ENCODE results near the gene NBL1. TPM values are rescaled to one million over a fixed set of nuclear protein-coding genes. Genes with fewer than 3 reads are reported as not detected.

Gene NBL1
- total and polyA plus RNA-seq, 4 experiments from 2014 or later = 8.9 to 24.6 (median 17.4) TPM

- H3K27ac ChIP-seq (ENCODE audit: low read depth, low read length) = no peak overlapping the region
- peaks cover 1 to 5% of the 10 kb centered on the region in 2 donors for H3K27me3 Mint-ChIP-seq
- no peaks in the 10 kb centered on the region for H3K9me3 ChIP-seq (ENCODE audit: control insufficient read depth in 1 of 2, low read length in 2 of 2)
- no peak for DNase-seq
- CTCF ChIA-PET (ENCODE audit: partially characterized antibody) = interaction anchor here (1.8 to 2.1 kb wide), 2 partner anchors 25 to 27 kb away, joined by 6 to 8 read pairs; no protein-coding TSS in a partner anchor
- POLR2A ChIA-PET (ENCODE audit: partially characterized antibody) = no interaction called here
- peaks cover 4 to 5% of the 10 kb centered on the region in 2 donors for H3K36me3 Mint-ChIP-seq
- H3K4me3 Mint-ChIP-seq = no peak overlapping the region
- no peak overlapping the region for H3K27ac Mint-ChIP-seq
- peaks cover 0 to 5% (median 3%) of the 10 kb centered on the region in 4 donors for H3K4me1 Mint-ChIP-seq
- H3K36me3 ChIP-seq (ENCODE audit: insufficient read depth, low read length) = no peaks in the 10 kb centered on the region
- intact Hi-C loops (cut with micrococcal nuclease) = no loop called here
- H3K27me3 ChIP-seq (ENCODE audit: insufficient read depth, low read length) = no peaks in the 10 kb centered on the region
- no peaks in the 10 kb centered on the region for H3K4me1 ChIP-seq (ENCODE audit: insufficient read depth, low read length)
- no peak overlapping the region for H3K4me3 ChIP-seq (ENCODE audit: low read length in 2 of 2)
- peaks cover 0 to 2% (median 0%) of the 10 kb centered on the region in 8 donors for H3K9me3 Mint-ChIP-seq
These were observed 34.4 kb downstream of the NBL1 start for GRCh38 chr1:19678493-19678892.

- H3K9me3 Mint-ChIP-seq = no peaks in the 10 kb centered on the region
- POLR2A ChIA-PET (ENCODE audit: partially characterized antibody) = no interaction called here
- no peaks in the 10 kb centered on the region for H3K4me1 ChIP-seq (ENCODE audit: insufficient read depth, low read length)
- H3K4me3 Mint-ChIP-seq = no peak overlapping the region
- H3K4me1 Mint-ChIP-seq = peaks cover 0 to 5% (median 3%) of the 10 kb centered on the region in 4 donors
- no peaks in the 10 kb centered on the region for H3K27me3 ChIP-seq (ENCODE audit: insufficient read depth, low read length)
- no peak for DNase-seq
- H3K27ac Mint-ChIP-seq = no peak overlapping the region
- H3K36me3 ChIP-seq (ENCODE audit: insufficient read depth, low read length) = no peaks in the 10 kb centered on the region
- H3K4me3 ChIP-seq (ENCODE audit: low read length in 2 of 2) = no peak overlapping the region
- H3K36me3 Mint-ChIP-seq = peaks cover 4 to 5% of the 10 kb centered on the region in 2 donors
- CTCF ChIA-PET (ENCODE audit: partially characterized antibody) = interaction anchor here (2.1 kb wide), 1 partner anchor 24 kb away, joined by 8 read pairs; no protein-coding TSS in a partner anchor
- peaks cover 0 to 5% of the 10 kb centered on the region in 2 donors for H3K27me3 Mint-ChIP-seq
- H3K27ac ChIP-seq (ENCODE audit: low read depth, low read length) = no peak overlapping the region
- intact Hi-C loops (cut with micrococcal nuclease) = no loop called here
- H3K9me3 ChIP-seq (ENCODE audit: control insufficient read depth in 1 of 2, low read length in 2 of 2) = no peaks in the 10 kb centered on the region
These were observed 34.9 kb downstream of the NBL1 start for GRCh38 chr1:19678931-19679453.

GRCh38 chr1:19679691-19680090 lies 35.6 kb downstream of the NBL1 start:
- Mint-ChIP-seq H3K4me1 (peaks cover 0 to 5% (median 3%) of the 10 kb centered on the region in 4 donors), H3K27me3 (peaks cover 0 to 5% of the 10 kb centered on the region in 2 donors), H3K9me3 (no peaks in the 10 kb centered on the region), H3K36me3 (peaks cover 5 to 7% of the 10 kb centered on the region in 2 donors), H3K4me3 (no peak overlapping the region), H3K27ac (peak overlapping the region in 1 of 7 donors; percentile 64)
- Histone ChIP-seq H3K4me1 (ENCODE audit: insufficient read depth, low read length) (no peaks in the 10 kb centered on the region), H3K4me3 (ENCODE audit: low read length in 2 of 2) (no peak overlapping the region), H3K27ac (ENCODE audit: low read depth, low read length) (no peak overlapping the region), H3K9me3 (ENCODE audit: control insufficient read depth in 1 of 2, low read length in 2 of 2) (no peaks in the 10 kb centered on the region), H3K36me3 (ENCODE audit: insufficient read depth, low read length) (no peaks in the 10 kb centered on the region), H3K27me3 (ENCODE audit: insufficient read depth, low read length) (no peaks in the 10 kb centered on the region)
- no peak for DNase-seq
- ChIA-PET CTCF (ENCODE audit: partially characterized antibody) (interaction anchor here (1.1 kb wide), 1 partner anchor 17 kb away, joined by 3 read pairs; no protein-coding TSS in a partner anchor), POLR2A (ENCODE audit: partially characterized antibody) (no interaction called here)
- intact Hi-C loops (cut with micrococcal nuclease) = no loop called here

- POLR2A ChIA-PET (ENCODE audit: partially characterized antibody) = no interaction called here
- H3K27ac Mint-ChIP-seq = no peak overlapping the region
These were observed 36.5 kb downstream of the NBL1 start for GRCh38 chr1:19680644-19681043.

GRCh38 chr1:19682257-19682656 lies 38.1 kb downstream of the NBL1 start:
- H3K36me3 Mint-ChIP-seq = peaks cover 10 to 12% of the 10 kb centered on the region in 2 donors
- no peaks in the 10 kb centered on the region for H3K9me3 Mint-ChIP-seq
- H3K27me3 Mint-ChIP-seq = no peaks in the 10 kb centered on the region

More at GRCh38 chr1:19680644-19681043, 36.5 kb downstream of the NBL1 start:
- DNase-seq = no peak
- Histone ChIP-seq H3K27me3 (ENCODE audit: insufficient read depth, low read length) (no peaks in the 10 kb centered on the region), H3K36me3 (ENCODE audit: insufficient read depth, low read length) (no peaks in the 10 kb centered on the region), H3K4me1 (ENCODE audit: insufficient read depth, low read length) (no peaks in the 10 kb centered on the region), H3K27ac (ENCODE audit: low read depth, low read length) (no peak overlapping the region), H3K4me3 (ENCODE audit: low read length in 2 of 2) (no peak overlapping the region), H3K9me3 (ENCODE audit: control insufficient read depth in 1 of 2, low read length in 2 of 2) (no peaks in the 10 kb centered on the region)
- H3K4me1 Mint-ChIP-seq = peaks cover 0 to 3% (median 2%) of the 10 kb centered on the region in 4 donors
- no peaks in the 10 kb centered on the region for H3K9me3 Mint-ChIP-seq
- peaks cover 5 to 8% of the 10 kb centered on the region in 2 donors for H3K36me3 Mint-ChIP-seq
- no peak overlapping the region for H3K4me3 Mint-ChIP-seq
- CTCF ChIA-PET (ENCODE audit: partially characterized antibody) = interaction anchor here (0.7 to 0.8 kb wide), 2 partner anchors 17 to 20 kb away, joined by 3 read pairs; no protein-coding TSS in a partner anchor
- H3K27me3 Mint-ChIP-seq = peaks cover 0 to 2% of the 10 kb centered on the region in 2 donors
- intact Hi-C loops (cut with micrococcal nuclease) = no loop called here

GRCh38 chr1:19682901-19683300 lies 38.8 kb downstream of the NBL1 start:
- DNase-seq = no peak
- Mint-ChIP-seq H3K9me3 (no peaks in the 10 kb centered on the region), H3K27me3 (no peaks in the 10 kb centered on the region), H3K4me3 (no peak overlapping the region), H3K4me1 (peaks cover 9 to 15% (median 11%) of the 10 kb centered on the region in 4 donors), H3K36me3 (peaks cover 10 to 17% of the 10 kb centered on the region in 2 donors), H3K27ac (peak overlapping the region in 1 of 7 donors; percentile 18)
- H3K27ac ChIP-seq (ENCODE audit: low read depth, low read length) = no peak overlapping the region
- H3K9me3 ChIP-seq (ENCODE audit: control insufficient read depth in 1 of 2, low read length in 2 of 2) = no peaks in the 10 kb centered on the region
- H3K4me3 ChIP-seq (ENCODE audit: low read length in 2 of 2) = no peak overlapping the region
- H3K36me3 ChIP-seq (ENCODE audit: insufficient read depth, low read length) = no peaks in the 10 kb centered on the region
- ChIA-PET CTCF (ENCODE audit: partially characterized antibody) (interaction anchor here (2.4 to 2.5 kb wide), 2 partner anchors 21 kb away, joined by 8 read pairs; no protein-coding TSS in a partner anchor), POLR2A (ENCODE audit: partially characterized antibody) (no interaction called here)
- no peaks in the 10 kb centered on the region for H3K27me3 ChIP-seq (ENCODE audit: insufficient read depth, low read length)
- intact Hi-C loops (cut with micrococcal nuclease) = no loop called here
- H3K4me1 ChIP-seq (ENCODE audit: insufficient read depth, low read length) = peaks cover 20% of the 10 kb centered on the region

More at GRCh38 chr1:19682257-19682656, 38.1 kb downstream of the NBL1 start:
- no peak overlapping the region for H3K4me3 ChIP-seq (ENCODE audit: low read length in 2 of 2)
- no peak for DNase-seq
- no peaks in the 10 kb centered on the region for H3K27me3 ChIP-seq (ENCODE audit: insufficient read depth, low read length)
- no peak overlapping the region for H3K27ac ChIP-seq (ENCODE audit: low read depth, low read length)
- Mint-ChIP-seq H3K27ac (peak overlapping the region in 1 of 7 donors; percentile 10), H3K4me1 (peaks cover 3 to 9% (median 7%) of the 10 kb centered on the region in 4 donors), H3K4me3 (no peak overlapping the region)
- POLR2A ChIA-PET (ENCODE audit: partially characterized antibody) = no interaction called here
- H3K9me3 ChIP-seq (ENCODE audit: control insufficient read depth in 1 of 2, low read length in 2 of 2) = no peaks in the 10 kb centered on the region
- no peaks in the 10 kb centered on the region for H3K36me3 ChIP-seq (ENCODE audit: insufficient read depth, low read length)
- intact Hi-C loops (cut with micrococcal nuclease) = no loop called here
- H3K4me1 ChIP-seq (ENCODE audit: insufficient read depth, low read length) = peaks cover 14% of the 10 kb centered on the region
- CTCF ChIA-PET (ENCODE audit: partially characterized antibody) = interaction anchor here (1.0 to 2.5 kb wide), 3 partner anchors 20 to 33 kb away, joined by 3 to 8 read pairs (median 8); no protein-coding TSS in a partner anchor

- peaks cover 13 to 20% of the 10 kb centered on the region in 2 donors for H3K36me3 Mint-ChIP-seq
- H3K27ac Mint-ChIP-seq = no peak overlapping the region
- DNase-seq = no peak
- H3K36me3 ChIP-seq (ENCODE audit: insufficient read depth, low read length) = no peaks in the 10 kb centered on the region
- H3K4me3 ChIP-seq (ENCODE audit: low read length in 2 of 2) = no peak overlapping the region
- H3K4me1 ChIP-seq (ENCODE audit: insufficient read depth, low read length) = peaks cover 25% of the 10 kb centered on the region
- H3K4me3 Mint-ChIP-seq = no peak overlapping the region
- no peaks in the 10 kb centered on the region for H3K9me3 ChIP-seq (ENCODE audit: control insufficient read depth in 1 of 2, low read length in 2 of 2)
- ChIA-PET POLR2A (ENCODE audit: partially characterized antibody) (no interaction called here), CTCF (ENCODE audit: partially characterized antibody) (interaction anchor here (2.4 to 2.5 kb wide), 2 partner anchors 21 kb away, joined by 8 read pairs; no protein-coding TSS in a partner anchor)
- H3K9me3 Mint-ChIP-seq = peaks cover 0 to 4% (median 0%) of the 10 kb centered on the region in 8 donors
- no peak overlapping the region for H3K27ac ChIP-seq (ENCODE audit: low read depth, low read length)
- no peaks in the 10 kb centered on the region for H3K27me3 ChIP-seq (ENCODE audit: insufficient read depth, low read length)
- H3K4me1 Mint-ChIP-seq = peaks cover 11 to 20% (median 16%) of the 10 kb centered on the region in 4 donors
- intact Hi-C loops (cut with micrococcal nuclease) = no loop called here
- no peaks in the 10 kb centered on the region for H3K27me3 Mint-ChIP-seq
These were observed 39.2 kb downstream of the NBL1 start for GRCh38 chr1:19683351-19683750.

All from CD4-positive, alpha-beta memory T cell (primary cell).